Thoracic aorta (tissue), 2 donors: ENCODE measurements around the gene TSPAN11. TPM values are rescaled to one million over a fixed set of nuclear protein-coding genes. Genes with fewer than 3 reads are reported as not detected.

Source experiments
- ATAC-seq: fragments of 150-250 bp; one replicate; pipeline ENCODE4 v1.8.0; 2017; ENCODE audit warnings: low read depth; ENCODE audit not compliant: insufficient number of reproducible peaks, low FRiP score
- DNase-seq: peaks from one replicate; pipeline ENCODE4 v3.0.0-alpha.2; 2020; ENCODE audit warnings: low spot score
- H3K27ac ChIP-seq, 2 donors: fragments of 200-600 bp; sonication (generic); 1 replicate in 1 of 2; 2 replicates in 1 of 2; pipeline ENCODE4 v1.5.1; 2016; ENCODE audit warnings: mild to moderate bottlenecking in 2 of 2, moderate library complexity in 2 of 2
- H3K27me3 ChIP-seq: fragments of 200-600 bp; sonication (generic); replicated peaks from 2 replicates; pipeline ENCODE4 v1.6.0; 2016; ENCODE audit warnings: mild to moderate bottlenecking; ENCODE audit not compliant: insufficient read depth
- H3K36me3 ChIP-seq: fragments of 200-600 bp; sonication (generic); one replicate; pipeline ENCODE4 v1.5.1; 2016
- H3K4me1 ChIP-seq, 2 donors: fragments of 200-600 bp; sonication (generic); 1 replicate in 1 of 2; 2 replicates in 1 of 2; pipeline versions ENCODE4 v1.5.1 to v1.6.0; 2016; ENCODE audit warnings: low read depth in 2 of 2, mild to moderate bottlenecking in 1 of 2; ENCODE audit not compliant: control insufficient read depth in 1 of 2
- H3K4me3 ChIP-seq: fragments of 200-600 bp; sonication (generic); 2 replicates; pipeline ENCODE4 v1.5.1; 2016; ENCODE audit warnings: mild to moderate bottlenecking
- H3K9me3 ChIP-seq: fragments of 200-600 bp; sonication (generic); 2 replicates; pipeline ENCODE4 v1.5.1; 2016
- total RNA-seq, 2 donors: library from RNA; depleted of rRNA; stranded (reverse); fragments of >200 nt; gene quantifications; one replicate each; pipeline versions ENCODE4 v1.1.0 to v1.2.3, GENCODE V29; 2016
- TF ChIP-seq, protein P1 (sequence below): fragments of 200-600 bp; sonication (generic); IDR thresholded peaks from one replicate; pipeline ENCODE4 v1.5.1; 2019; ENCODE audit warnings: antibody characterized with exemption

TSPAN11 gene
- total RNA-seq, 2 donors from 2014 or later: 0.41 to 3.0 TPM

DNA sequence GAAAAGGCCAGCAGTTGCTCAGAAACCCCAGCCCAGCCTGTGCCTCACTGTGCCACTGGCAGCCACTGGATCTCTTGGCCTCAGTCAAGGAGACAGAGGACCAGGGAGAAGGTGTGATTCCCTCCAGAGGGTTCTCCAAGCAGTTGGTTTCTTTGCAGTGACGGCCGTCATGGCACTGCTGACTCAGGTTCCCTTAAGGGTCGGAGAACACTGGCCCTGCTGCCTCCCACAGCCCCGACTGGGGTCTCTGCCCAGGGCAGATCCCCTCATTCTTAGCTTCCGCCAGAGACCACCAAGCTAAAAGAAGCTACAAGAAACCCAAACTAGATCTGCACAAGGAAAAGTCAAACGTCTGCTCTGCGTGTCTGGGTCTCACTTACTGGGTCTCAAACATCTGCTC lies 16.4 kb downstream of the TSPAN11 start:
- TF ChIP-seq, protein P1, sequence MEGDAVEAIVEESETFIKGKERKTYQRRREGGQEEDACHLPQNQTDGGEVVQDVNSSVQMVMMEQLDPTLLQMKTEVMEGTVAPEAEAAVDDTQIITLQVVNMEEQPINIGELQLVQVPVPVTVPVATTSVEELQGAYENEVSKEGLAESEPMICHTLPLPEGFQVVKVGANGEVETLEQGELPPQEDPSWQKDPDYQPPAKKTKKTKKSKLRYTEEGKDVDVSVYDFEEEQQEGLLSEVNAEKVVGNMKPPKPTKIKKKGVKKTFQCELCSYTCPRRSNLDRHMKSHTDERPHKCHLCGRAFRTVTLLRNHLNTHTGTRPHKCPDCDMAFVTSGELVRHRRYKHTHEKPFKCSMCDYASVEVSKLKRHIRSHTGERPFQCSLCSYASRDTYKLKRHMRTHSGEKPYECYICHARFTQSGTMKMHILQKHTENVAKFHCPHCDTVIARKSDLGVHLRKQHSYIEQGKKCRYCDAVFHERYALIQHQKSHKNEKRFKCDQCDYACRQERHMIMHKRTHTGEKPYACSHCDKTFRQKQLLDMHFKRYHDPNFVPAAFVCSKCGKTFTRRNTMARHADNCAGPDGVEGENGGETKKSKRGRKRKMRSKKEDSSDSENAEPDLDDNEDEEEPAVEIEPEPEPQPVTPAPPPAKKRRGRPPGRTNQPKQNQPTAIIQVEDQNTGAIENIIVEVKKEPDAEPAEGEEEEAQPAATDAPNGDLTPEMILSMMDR: no peak
- Histone ChIP-seq H3K4me3 (no peak overlapping the region), H3K9me3 (no peaks in the 10 kb centered on the region), H3K36me3 (no peaks in the 10 kb centered on the region), H3K27me3 (no peaks in the 10 kb centered on the region), H3K4me1 (no peaks in the 10 kb centered on the region), H3K27ac (no peak overlapping the region)
- no peak for ATAC-seq
- no peak for DNase-seq

DNA sequence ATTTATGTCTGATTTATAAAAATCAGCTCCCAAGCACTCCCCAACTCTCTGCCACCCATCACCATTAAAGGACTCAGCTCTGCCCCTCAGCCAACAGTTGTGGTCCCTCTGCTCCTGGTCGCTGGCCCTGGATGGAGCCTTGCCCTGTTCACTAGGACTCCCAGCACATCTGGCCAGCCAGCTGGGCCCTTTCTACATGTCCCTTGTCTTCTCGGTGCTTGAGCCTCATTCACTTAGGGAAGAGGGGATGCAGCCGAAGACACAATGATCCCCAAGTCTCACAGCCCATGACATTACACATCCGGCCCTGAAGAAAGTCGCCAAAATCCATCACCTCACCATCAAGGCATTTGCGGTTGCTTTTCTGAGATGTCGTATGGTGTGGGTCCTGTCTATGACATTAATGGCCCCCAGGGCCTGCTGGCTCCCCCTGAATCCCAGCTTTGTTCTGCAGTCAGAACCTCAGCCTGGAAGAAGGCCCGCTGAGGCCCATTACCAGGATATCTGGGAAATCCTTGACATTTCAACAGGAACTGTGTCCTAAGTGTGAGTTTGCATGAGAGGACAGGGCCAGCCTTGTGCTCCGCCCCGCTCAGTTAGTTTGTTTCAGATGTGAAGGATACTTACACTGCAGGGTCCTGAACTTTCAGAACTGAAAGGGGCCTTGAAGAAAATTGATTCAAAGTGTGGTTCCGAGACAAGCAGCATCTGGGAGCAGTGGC lies 19.1 kb downstream of the TSPAN11 start:
- Histone ChIP-seq H3K36me3 (no peaks in the 10 kb centered on the region), H3K4me3 (no peak overlapping the region), H3K9me3 (no peaks in the 10 kb centered on the region), H3K27me3 (no peaks in the 10 kb centered on the region), H3K27ac (no peak overlapping the region), H3K4me1 (no peaks in the 10 kb centered on the region)
- TF ChIP-seq, protein P1: no peak
- ATAC-seq: no peak
- no peak for DNase-seq

DNA sequence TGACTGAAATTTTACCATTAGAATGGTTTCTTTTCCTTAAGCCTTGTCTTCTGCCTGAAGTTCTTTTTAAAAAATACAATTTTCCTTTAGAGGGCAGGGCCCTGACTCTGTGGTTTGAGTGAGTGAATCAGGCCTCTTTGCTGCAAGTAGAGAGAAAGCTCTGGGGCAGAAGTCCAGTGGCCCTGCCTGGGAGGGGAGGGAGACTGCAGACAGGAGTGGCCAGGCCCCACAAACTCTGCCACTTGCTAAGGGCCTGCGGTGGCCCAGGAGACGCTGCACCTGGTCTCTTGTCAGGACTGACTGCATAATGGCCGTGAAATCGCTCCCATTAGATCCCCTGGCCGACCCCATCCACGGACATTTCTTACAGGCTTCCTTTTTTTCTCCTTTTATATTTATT lies 25.5 kb downstream of the TSPAN11 start:
- no peaks in the 10 kb centered on the region for H3K36me3 ChIP-seq
- TF ChIP-seq, protein P1: no peak
- H3K27ac ChIP-seq: no peak overlapping the region
- no peak overlapping the region for H3K4me3 ChIP-seq
- DNase-seq (no peak), ATAC-seq (no peak)
- no peaks in the 10 kb centered on the region for H3K9me3 ChIP-seq
- no peaks in the 10 kb centered on the region for H3K27me3 ChIP-seq
- no peaks in the 10 kb centered on the region for H3K4me1 ChIP-seq

DNA sequence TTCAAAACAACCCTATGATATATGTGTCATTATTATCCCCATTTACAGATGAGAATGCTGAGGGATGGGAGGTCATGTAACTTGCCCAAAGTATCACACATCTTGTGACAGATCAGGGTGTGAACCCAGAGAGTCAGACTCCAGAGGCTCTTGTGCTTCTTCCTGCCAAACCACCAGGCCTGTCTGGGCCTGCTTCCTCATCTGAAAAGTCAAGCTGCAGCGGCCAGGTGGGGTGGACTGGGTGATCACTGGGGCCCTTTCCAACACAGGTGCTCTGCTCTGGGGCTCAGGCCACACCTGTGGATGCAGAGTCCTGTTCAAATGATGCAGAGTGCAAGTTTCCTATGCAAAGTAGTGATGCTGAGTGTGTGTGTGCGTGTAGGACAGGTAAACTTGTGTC lies 26.7 kb downstream of the TSPAN11 start:
- H3K27me3 ChIP-seq: no peaks in the 10 kb centered on the region
- H3K9me3 ChIP-seq: no peaks in the 10 kb centered on the region
- TF ChIP-seq, protein P1: no peak
- H3K4me3 ChIP-seq: no peak overlapping the region
- H3K4me1 ChIP-seq: no peaks in the 10 kb centered on the region
- DNase-seq: no peak
- ATAC-seq: no peak
- no peak overlapping the region for H3K27ac ChIP-seq
- no peaks in the 10 kb centered on the region for H3K36me3 ChIP-seq

DNA sequence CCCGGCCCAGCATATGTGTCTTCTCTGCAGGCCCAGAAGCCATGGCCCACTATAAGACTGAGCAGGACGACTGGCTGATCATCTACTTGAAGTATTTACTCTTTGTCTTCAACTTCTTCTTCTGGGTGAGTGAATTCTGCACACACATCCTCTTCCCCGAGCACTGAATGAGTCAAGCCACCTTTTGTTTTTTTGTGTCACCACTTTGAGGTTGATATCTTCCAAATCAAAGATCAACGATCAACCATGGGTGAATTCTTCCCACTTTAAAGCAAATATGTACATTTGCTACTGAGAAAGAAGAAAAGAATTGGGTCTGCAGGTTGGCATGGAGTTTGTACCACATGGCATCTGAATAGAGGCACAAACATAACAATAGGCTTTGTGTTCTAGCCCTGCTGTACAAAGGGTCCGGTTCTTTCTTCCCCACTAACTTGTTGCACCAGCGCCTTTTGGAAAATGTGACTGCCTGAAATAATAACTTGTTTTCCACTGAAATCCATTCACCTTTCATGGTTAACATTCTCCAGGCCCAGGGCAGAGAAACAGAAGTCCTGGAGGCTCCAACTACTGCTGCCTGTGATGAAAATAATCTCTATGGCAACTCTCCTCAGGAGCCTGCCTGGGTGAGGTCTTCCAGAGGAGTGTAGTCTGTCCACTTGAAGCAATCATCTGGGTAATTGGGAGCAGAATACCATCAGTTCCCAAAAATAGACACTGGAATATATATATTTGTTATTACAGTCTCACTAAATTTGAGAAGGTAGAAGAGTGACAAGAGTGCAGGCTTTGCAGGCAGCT lies 27.6 kb downstream of the TSPAN11 start:
- TF ChIP-seq, protein P1: no peak
- no peaks in the 10 kb centered on the region for H3K36me3 ChIP-seq
- no peaks in the 10 kb centered on the region for H3K4me1 ChIP-seq
- H3K4me3 ChIP-seq: no peak overlapping the region
- DNase-seq: no peak
- no peak for ATAC-seq
- H3K27ac ChIP-seq: no peak overlapping the region
- H3K27me3 ChIP-seq: no peaks in the 10 kb centered on the region
- no peaks in the 10 kb centered on the region for H3K9me3 ChIP-seq
